K562 (cell line): ENCODE results near the gene DDOST. TPM values are rescaled to one million over a fixed set of nuclear protein-coding genes. Genes with fewer than 3 reads are reported as not detected.
A peak's percentile ranks its signal among the peaks of the same experiment; 100 is the strongest.

ENCODE experiments used
- ATAC-seq: fragments of 200-7000 bp; cut with Tn5 transposase; 3 replicates; pipeline ENCODE4 v1.9.1; 2020; ENCODE audit warnings: moderate library complexity
- BruUV-seq: library from RNA; stranded (reverse); fragments of 400-500 nt; replicated peaks from 2 replicates; lab custom pipeline; 2021; lab: Mats Ljungman, UMichigan
- CTCF ChIA-PET: fragments of 300-600 bp; formaldehyde crosslinking; extraction: SDS; loops from one replicate; lab custom pipeline; 2021; ENCODE audit warnings: low intra/inter-chr PET ratio; lab: Yijun Ruan, JAX
- POLR2A ChIA-PET: fragments of 300-600, 350-650 bp; sonication (Branson Sonifier 250); formaldehyde crosslinking; extraction: SDS; loops from one replicate; lab custom pipeline; 2021; ENCODE audit warnings: antibody characterized with exemption, inconsistent platforms; lab: Yijun Ruan, JAX
- DNase-seq, 4 experiments: peaks; one replicate each; pipeline versions ENCODE4 v3.0.0 to v3.0.0-alpha.2; 2011 to 2018; ENCODE audit warnings: low spot score in 3 of 4, mixed read lengths in 3 of 4; ENCODE audit errors: extremely low read depth in 1 of 4
- FAIRE-seq: peaks from 2 replicates; lab custom pipeline; 2011; peaks lifted over from hg19 to GRCh38; lab: Jason Lieb, UNC
- H2AFZ ChIP-seq: 2 replicates; pipeline ENCODE4 v1.6.0; 2011; ENCODE audit warnings: low read depth, low read length, control low read depth, inconsistent platforms
- H3K27ac ChIP-seq: fragments of 200-600 bp; 3 replicates; pipeline ENCODE4 v1.8.0; 2011; ENCODE audit warnings: low read depth, mild to moderate bottlenecking, control low read depth, inconsistent platforms, low read length, moderate library complexity, mixed read lengths; ENCODE audit errors: extremely low read depth
- H3K27me3 ChIP-seq, 2 experiments: fragments of 300-600 bp in 1 of 2; 2 replicates in 1 of 2; 3 replicates in 1 of 2; pipeline versions ENCODE4 v1.6.0 to v1.8.0; 2011; ENCODE audit warnings: inconsistent platforms in 2 of 2, low read length in 2 of 2, mild to moderate bottlenecking in 1 of 2, mixed read lengths in 1 of 2, moderate library complexity in 1 of 2; ENCODE audit not compliant: control insufficient read depth in 2 of 2, insufficient read depth in 2 of 2
- H3K36me3 ChIP-seq: fragments of 300-600 bp; 3 replicates; pipeline ENCODE4 v1.8.0; 2011; ENCODE audit warnings: mild to moderate bottlenecking, low read length, inconsistent platforms; ENCODE audit not compliant: control insufficient read depth, insufficient read depth
- H3K4me1 ChIP-seq, 2 experiments: fragments of 200-600 bp in 1 of 2; replicated peaks in 1 of 2; 2 replicates in 1 of 2; 3 replicates in 1 of 2; pipeline versions ENCODE4 v1.5.1 to v1.8.0; 2011; ENCODE audit warnings: inconsistent platforms in 2 of 2, low read length in 2 of 2, mild to moderate bottlenecking in 1 of 2, mixed read lengths in 1 of 2, moderate library complexity in 1 of 2; ENCODE audit not compliant: control insufficient read depth in 2 of 2, insufficient read depth in 2 of 2
- H3K4me2 ChIP-seq: 2 replicates; pipeline ENCODE4 v1.6.1; 2011; ENCODE audit warnings: low read length, control low read depth, inconsistent platforms, mixed read lengths; ENCODE audit not compliant: insufficient read depth
- H3K4me3 ChIP-seq: fragments of 200-600 bp; sonication (generic), shearing (Covaris generic); 2 replicates; pipeline ENCODE4 v1.5.1; 2016; ENCODE audit warnings: control low read depth, inconsistent platforms
- H3K79me2 ChIP-seq: fragments of 200-600 bp; 3 replicates; pipeline ENCODE4 v1.8.0; 2011; ENCODE audit warnings: low read length, inconsistent platforms; ENCODE audit not compliant: control insufficient read depth, insufficient read depth
- H3K9ac ChIP-seq, 2 experiments: 2 replicates each; pipeline versions ENCODE4 v1.6.0 to v1.6.1; 2011; ENCODE audit warnings: low read depth in 2 of 2, low read length in 2 of 2, control low read depth in 1 of 2, inconsistent platforms in 1 of 2, mild to moderate bottlenecking in 1 of 2, mixed read lengths in 1 of 2; ENCODE audit not compliant: insufficient read depth in 1 of 2
- H3K9me1 ChIP-seq: one replicate; pipeline ENCODE4 v1.6.0; 2011; ENCODE audit warnings: inconsistent platforms, mild to moderate bottlenecking, low read length, moderate library complexity; ENCODE audit not compliant: control insufficient read depth, insufficient read depth
- H3K9me3 ChIP-seq: replicated peaks from 2 replicates; pipeline ENCODE4 v1.5.1; 2011; ENCODE audit warnings: low read depth, low read length, inconsistent platforms; ENCODE audit not compliant: control insufficient read depth, insufficient read depth
- H4K20me1 ChIP-seq: replicated peaks from 2 replicates; pipeline ENCODE4 v1.6.1; 2011; ENCODE audit warnings: low read length, inconsistent platforms, mixed read lengths; ENCODE audit not compliant: control insufficient read depth, insufficient read depth
- CREB1 ChIP-seq, 2 experiments: sonication (generic) in 1 of 2; formaldehyde crosslinking in 1 of 2; IDR thresholded peaks; 2 replicates each; pipeline versions ENCODE4 v1.6.1 to v1.8.0; 2012 to 2022; ENCODE audit warnings: inconsistent platforms in 1 of 2, mild to moderate bottlenecking in 1 of 2, missing genetic modification reagents in 1 of 2, moderate library complexity in 1 of 2
- DDX20 ChIP-seq: fragments of 450-650 bp; IDR thresholded peaks from 2 replicates; pipeline ENCODE4 v1.6.1; 2016; ENCODE audit warnings: missing genetic modification characterization, low read depth, mild to moderate bottlenecking, missing compliant biosample characterization, moderate library complexity
- MTF1 ChIP-seq: fragments of 250-450 bp; sonication (Bioruptor Pico); IDR thresholded peaks from 2 replicates; pipeline ENCODE4 v1.9.0; 2021; ENCODE audit warnings: moderate library complexity, mild to moderate bottlenecking, inconsistent platforms, borderline replicate concordance
- POLR2G ChIP-seq: fragments of 200-400 bp; formaldehyde crosslinking; IDR thresholded peaks from 2 replicates; pipeline ENCODE4 v1.6.1; 2017; ENCODE audit warnings: low read depth, mild to moderate bottlenecking, antibody characterized with exemption, low read length, moderate library complexity
- ZNF644 ChIP-seq: fragments of 200-800 bp; sonication (Bioruptor generic); IDR thresholded peaks from 2 replicates; pipeline ENCODE4 v1.6.1; 2016; ENCODE audit warnings: low read depth, missing genetic modification characterization, missing compliant biosample characterization
- WGBS: fragments of 100-300 bp; shearing (Covaris generic); methylation state at CpG from one replicate; pipeline ENCODE4 v1.1.6; 2016; ENCODE audit warnings: low coverage, mixed read lengths; ENCODE audit not compliant: insufficient coverage; ENCODE audit errors: missing lambda C conversion rate; 5-methylcytosine and 5-hydroxymethylcytosine counted together
- in situ Hi-C: fragments of 300-500 bp; cut with MboI; formaldehyde crosslinking; loops from 4 replicates; pipeline ENCODE4 v1.15.0; 2018; ENCODE audit warnings: inconsistent platforms, mixed read lengths
- intact Hi-C: fragments of 100-400 bp; cut with micrococcal nuclease; formaldehyde crosslinking; loops from 2 replicates; pipeline ENCODE4 v1.14.2; 2022
- polyA plus RNA-seq, 8 experiments: library from polyadenylated mRNA; depleted of rRNA in 4 of 8; stranded (reverse) in 5 of 8; unstranded in 3 of 8; fragments of >200 nt; fragmentation: Nextera tagmentation in 2 of 8; fragmentation: Illumina TruSeq in 1 of 8; extraction: Ambion mirVana in 2 of 8; extraction: Trizol in 1 of 8; gene quantifications; 2 replicates each; pipeline versions ENCODE4 v1.2.1 to v1.2.3, GENCODE V29; 2011 to 2014; ENCODE audit warnings: inconsistent platforms in 1 of 8, missing spikeins in 1 of 8
- total RNA-seq, 7 experiments: library from RNA; depleted of rRNA in 6 of 7; stranded (reverse); fragments of >200 nt in 6 of 7; fragmentation: Illumina TruSeq in 2 of 7; extraction: Trizol in 2 of 7; gene quantifications; 2 replicates each; pipeline versions ENCODE4 v1.2.1 to v1.2.3, GENCODE V29; 2011 to 2021; ENCODE audit warnings: low replicate concordance in 1 of 7
- TF ChIP-seq, protein P1 (sequence below): fragments of 450-650 bp; IDR thresholded peaks from 2 replicates; pipeline ENCODE4 v1.7.1; 2018; ENCODE audit warnings: mild to moderate bottlenecking, low read depth; ENCODE audit not compliant: partially characterized antibody

DDOST gene
- total and polyA plus RNA-seq, 9 of the 15 experiments (the other 6 are each of a cell fraction or from before 2014, with no cell fraction given) = 173 to 306 (median 222) TPM

DNA sequence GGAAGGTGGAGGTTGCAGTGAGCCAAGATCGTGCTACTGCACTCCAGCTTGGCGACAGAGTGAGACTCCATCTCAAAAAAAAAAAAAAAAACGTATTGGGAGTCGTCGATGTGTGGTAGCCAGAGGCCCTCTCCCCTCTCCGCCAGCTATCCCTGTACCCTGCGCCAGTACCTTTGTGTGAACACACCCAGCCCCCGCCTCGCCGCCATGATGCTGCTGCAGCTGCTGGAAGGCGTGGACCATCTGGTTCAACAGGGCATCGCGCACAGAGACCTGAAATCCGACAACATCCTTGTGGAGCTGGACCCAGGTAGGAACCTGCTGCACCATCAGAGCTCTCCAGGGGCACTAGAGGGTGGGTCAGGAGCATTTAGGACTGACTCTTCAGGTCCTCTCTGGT, 15.8 kb downstream of the DDOST start:
- no TSS peak for BruUV-seq
- FAIRE-seq (no peak), ATAC-seq (no peak), DNase-seq (no peak)
- Histone ChIP-seq H3K4me1 (peaks cover 0 to 8% of the 10 kb centered on the region in 2 experiments; a peak in 2 of 5 replicates), H2AFZ (no peak overlapping the region), H4K20me1 (peaks cover 9% of the 10 kb centered on the region), H3K36me3 (peaks cover 19% of the 10 kb centered on the region; the same call in 2 of the 3 replicates), H3K9me1 (peaks cover 4% of the 10 kb centered on the region), H3K4me3 (no peak overlapping the region), H3K9ac (no peak overlapping the region), H3K79me2 (no peaks in the 10 kb centered on the region), H3K27me3 (peaks cover 2 to 10% of the 10 kb centered on the region in 2 experiments; a peak in 3 of 5 replicates), H3K9me3 (no peaks in the 10 kb centered on the region), H3K27ac (no peak overlapping the region), H3K4me2 (no peak overlapping the region)
- ChIA-PET POLR2A (interaction anchor here (0.5 to 2.3 kb wide), 5 partner anchors 8 to 274 kb away, joined by 3 to 11 read pairs (median 7); partner anchors contain the start of gene DDOST), CTCF (no interaction called here)
- in situ Hi-C loops = no loop called here
- WGBS = 61% methylated on average over 9 of the region's 14 CpGs
- no peak for TF ChIP-seq ZNF644 (tag)
- peak; percentile 34; the same call in 1 of the 2 replicates for TF ChIP-seq POLR2G
- intact Hi-C loops = no loop called here

DNA sequence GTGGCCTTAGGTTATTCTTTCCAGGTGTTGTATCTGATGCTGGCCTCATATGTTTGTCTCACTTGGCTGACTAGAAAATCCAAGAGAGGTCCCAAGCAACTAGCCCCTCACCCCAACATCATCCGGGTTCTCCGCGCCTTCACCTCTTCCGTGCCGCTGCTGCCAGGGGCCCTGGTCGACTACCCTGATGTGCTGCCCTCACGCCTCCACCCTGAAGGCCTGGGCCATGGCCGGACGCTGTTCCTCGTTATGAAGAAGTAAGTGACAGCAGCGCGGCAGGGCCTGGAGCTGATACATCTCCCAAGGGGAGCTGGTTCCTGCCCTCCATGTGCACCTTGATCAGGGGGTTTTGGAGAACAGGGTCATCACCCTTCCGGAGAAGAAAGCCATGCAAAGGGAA, 16.8 kb downstream of the DDOST start:
- Histone ChIP-seq H3K27me3 (peaks cover 2 to 10% of the 10 kb centered on the region in 2 experiments; a peak in 3 of 5 replicates), H3K9me1 (peaks cover 4% of the 10 kb centered on the region), H4K20me1 (peaks cover 9% of the 10 kb centered on the region), H3K27ac (no peak overlapping the region), H3K4me2 (no peak overlapping the region), H3K79me2 (no peaks in the 10 kb centered on the region), H3K9me3 (no peaks in the 10 kb centered on the region), H3K36me3 (peaks cover 12% of the 10 kb centered on the region; the same call in 2 of the 3 replicates), H2AFZ (no peak overlapping the region), H3K4me3 (no peak overlapping the region), H3K4me1 (peaks cover 0 to 8% of the 10 kb centered on the region in 2 experiments; a peak in 2 of 5 replicates), H3K9ac (no peak overlapping the region)
- no TSS peak for BruUV-seq
- no peak for DNase-seq
- TF ChIP-seq CREB1 (IDR thresholded peaks at IDR 0.05) = no peak
- no peak for TF ChIP-seq CREB1 (CRISPR knock-in tag; IDR thresholded peaks at IDR 0.05)
- TF ChIP-seq, protein P1, sequence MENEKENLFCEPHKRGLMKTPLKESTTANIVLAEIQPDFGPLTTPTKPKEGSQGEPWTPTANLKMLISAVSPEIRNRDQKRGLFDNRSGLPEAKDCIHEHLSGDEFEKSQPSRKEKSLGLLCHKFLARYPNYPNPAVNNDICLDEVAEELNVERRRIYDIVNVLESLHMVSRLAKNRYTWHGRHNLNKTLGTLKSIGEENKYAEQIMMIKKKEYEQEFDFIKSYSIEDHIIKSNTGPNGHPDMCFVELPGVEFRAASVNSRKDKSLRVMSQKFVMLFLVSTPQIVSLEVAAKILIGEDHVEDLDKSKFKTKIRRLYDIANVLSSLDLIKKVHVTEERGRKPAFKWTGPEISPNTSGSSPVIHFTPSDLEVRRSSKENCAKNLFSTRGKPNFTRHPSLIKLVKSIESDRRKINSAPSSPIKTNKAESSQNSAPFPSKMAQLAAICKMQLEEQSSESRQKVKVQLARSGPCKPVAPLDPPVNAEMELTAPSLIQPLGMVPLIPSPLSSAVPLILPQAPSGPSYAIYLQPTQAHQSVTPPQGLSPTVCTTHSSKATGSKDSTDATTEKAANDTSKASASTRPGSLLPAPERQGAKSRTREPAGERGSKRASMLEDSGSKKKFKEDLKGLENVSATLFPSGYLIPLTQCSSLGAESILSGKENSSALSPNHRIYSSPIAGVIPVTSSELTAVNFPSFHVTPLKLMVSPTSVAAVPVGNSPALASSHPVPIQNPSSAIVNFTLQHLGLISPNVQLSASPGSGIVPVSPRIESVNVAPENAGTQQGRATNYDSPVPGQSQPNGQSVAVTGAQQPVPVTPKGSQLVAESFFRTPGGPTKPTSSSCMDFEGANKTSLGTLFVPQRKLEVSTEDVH = no peak
- TF ChIP-seq DDX20 = no peak
- TF ChIP-seq POLR2G = 0 out of 2 replicates have a peak, but pooled peaks have one; percentile 20
- no peak for TF ChIP-seq MTF1
- no peak for ATAC-seq
- CTCF ChIA-PET = no interaction called here
- intact Hi-C loops (no loop called here), in situ Hi-C loops (no loop called here)
- WGBS = 48% methylated on average over 13 of the region's 13 CpGs
- no peak for FAIRE-seq
- POLR2A ChIA-PET = no interaction called here
